GM12865 (cell line): ENCODE results near the gene TMSB4X.
A peak's percentile ranks its signal among the peaks of the same experiment; 100 is the strongest.
"Not testable (repeated sequence)": the region's sequence is repeated elsewhere in the genome, so short reads cannot be mapped to it uniquely, and the experiment has no call there.

Experiments
- DNase-seq: peaks from one replicate; pipeline ENCODE4 v3.0.0; 2010; ENCODE audit warnings: low read depth
- H3K4me3 ChIP-seq: 2 replicates; pipeline ENCODE4 v1.5.1; 2011; ENCODE audit warnings: mild to moderate bottlenecking, low read depth, low read length, control low read depth
- TF ChIP-seq, protein P1 (sequence below): IDR thresholded peaks from 2 replicates; pipeline ENCODE4 v1.5.1; 2011; ENCODE audit warnings: low read length, control low read depth, low read depth, inconsistent platforms; ENCODE audit not compliant: insufficient read depth; ENCODE audit errors: missing control alignments

The TMSB4X gene

DNA sequence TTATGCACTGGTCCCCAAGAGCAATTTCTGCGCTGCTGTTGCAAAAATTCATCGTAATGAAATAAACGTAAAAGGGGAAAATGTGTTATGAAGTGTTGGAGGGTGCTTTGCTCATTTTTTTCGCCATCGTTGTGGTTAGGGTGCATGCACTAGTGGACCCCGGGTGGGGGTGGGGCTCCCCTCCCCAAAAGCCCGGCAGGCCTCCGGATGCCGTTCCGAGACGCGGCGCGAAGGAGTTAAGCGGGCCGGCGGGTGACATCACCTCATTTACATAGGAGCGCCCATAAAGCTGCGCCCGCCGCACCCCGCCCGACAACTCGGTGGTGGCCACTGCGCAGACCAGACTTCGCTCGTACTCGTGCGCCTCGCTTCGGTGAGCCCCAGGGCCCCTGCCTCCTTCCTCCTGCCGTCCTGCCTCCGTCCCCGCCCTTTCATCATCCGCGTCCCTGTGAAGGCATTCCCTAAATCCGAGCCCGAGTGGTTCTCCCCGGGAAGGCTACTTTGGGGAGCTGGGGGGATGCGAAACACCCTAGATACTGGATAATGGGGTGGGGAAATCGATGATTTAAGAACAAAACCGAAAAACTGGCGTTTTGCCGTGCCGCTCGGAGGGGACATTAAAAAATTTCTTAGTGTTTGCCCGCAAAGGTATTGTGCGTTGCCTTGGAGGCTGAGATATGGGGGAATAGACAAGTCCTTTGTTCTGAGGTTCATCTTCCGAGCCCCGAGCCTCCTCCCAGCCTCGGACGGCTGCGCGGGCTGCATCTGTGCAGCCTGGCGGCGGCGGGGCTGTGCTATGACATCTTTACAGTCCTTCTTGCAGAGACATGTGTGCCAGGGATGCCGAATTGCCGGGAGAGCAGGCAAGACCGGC lies at the start of gene TMSB4X:
TMSB4X (plus strand) TSS at position 315 of the 874 bp plus-strand sequence.
- peak within 1 kb of the TSS; percentile 90 for H3K4me3 ChIP-seq
- peak; percentile 94 for DNase-seq
- TF ChIP-seq, protein P1, sequence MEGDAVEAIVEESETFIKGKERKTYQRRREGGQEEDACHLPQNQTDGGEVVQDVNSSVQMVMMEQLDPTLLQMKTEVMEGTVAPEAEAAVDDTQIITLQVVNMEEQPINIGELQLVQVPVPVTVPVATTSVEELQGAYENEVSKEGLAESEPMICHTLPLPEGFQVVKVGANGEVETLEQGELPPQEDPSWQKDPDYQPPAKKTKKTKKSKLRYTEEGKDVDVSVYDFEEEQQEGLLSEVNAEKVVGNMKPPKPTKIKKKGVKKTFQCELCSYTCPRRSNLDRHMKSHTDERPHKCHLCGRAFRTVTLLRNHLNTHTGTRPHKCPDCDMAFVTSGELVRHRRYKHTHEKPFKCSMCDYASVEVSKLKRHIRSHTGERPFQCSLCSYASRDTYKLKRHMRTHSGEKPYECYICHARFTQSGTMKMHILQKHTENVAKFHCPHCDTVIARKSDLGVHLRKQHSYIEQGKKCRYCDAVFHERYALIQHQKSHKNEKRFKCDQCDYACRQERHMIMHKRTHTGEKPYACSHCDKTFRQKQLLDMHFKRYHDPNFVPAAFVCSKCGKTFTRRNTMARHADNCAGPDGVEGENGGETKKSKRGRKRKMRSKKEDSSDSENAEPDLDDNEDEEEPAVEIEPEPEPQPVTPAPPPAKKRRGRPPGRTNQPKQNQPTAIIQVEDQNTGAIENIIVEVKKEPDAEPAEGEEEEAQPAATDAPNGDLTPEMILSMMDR, result no peak

DNA sequence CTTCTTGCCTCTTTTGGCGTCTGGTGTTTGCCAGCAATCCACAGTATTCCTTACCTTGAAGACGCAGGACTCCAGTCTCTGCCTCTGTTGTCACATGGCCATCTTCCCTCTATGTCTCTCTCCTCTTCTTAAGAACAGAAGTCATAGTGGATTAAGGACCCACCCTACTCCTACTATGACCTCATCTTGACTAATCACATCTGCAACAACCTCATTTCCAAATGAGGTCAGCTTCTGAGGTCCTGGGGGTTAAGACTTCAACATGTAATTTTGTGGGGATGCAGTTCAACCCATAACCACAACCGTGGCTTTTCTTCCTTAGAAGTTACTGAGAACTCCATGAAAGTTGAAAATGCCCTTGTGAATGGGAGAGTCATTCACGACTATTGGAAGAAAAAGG lies 45.2 kb upstream of the TMSB4X start:
- TF ChIP-seq, protein P1, result no peak
- DNase-seq, result no peak
- H3K4me3 ChIP-seq, result no peak overlapping the region

DNA sequence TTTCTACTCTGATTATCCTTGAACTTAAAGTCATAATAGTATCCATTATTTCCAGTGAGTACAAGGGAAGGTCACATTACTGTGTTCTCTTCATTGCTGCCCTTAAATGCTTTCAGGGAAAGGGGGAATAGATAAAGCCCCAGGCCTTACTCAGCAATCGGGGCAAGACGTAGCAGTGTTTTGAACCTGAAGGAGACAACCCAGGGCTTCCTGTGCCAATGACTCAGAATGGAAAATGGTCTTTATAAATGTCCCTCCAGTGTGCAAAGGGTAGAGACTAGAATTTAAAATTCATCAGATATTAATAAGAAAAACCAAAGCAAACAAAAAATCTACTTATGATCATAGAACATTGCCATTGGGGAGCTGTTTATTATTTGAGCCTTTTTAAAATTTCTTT lies 44.8 kb upstream of the TMSB4X start:
- no peak overlapping the region for H3K4me3 ChIP-seq
- TF ChIP-seq, protein P1, result no peak
- DNase-seq, result no peak

DNA sequence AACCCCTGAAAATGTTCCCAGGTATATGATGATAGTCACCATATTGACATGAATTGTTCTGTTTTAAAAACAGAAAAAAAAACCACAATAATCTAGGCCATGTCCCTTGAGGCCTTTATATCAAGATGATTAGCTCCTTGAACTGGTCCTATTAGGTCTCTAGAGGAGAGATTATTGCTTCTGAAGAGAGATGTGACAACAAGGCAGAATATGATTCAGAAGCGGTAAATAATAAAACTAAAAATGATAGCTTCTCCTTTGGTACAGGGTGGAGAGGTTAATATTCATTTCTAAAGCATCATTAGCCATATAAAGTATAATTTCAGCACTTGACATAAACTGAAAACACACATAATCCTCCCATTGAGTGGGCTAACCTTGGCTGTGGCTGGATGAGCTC lies 42.7 kb upstream of the TMSB4X start:
- no peak for DNase-seq
- TF ChIP-seq, protein P1, result no peak
- H3K4me3 ChIP-seq, result no peak overlapping the region

DNA sequence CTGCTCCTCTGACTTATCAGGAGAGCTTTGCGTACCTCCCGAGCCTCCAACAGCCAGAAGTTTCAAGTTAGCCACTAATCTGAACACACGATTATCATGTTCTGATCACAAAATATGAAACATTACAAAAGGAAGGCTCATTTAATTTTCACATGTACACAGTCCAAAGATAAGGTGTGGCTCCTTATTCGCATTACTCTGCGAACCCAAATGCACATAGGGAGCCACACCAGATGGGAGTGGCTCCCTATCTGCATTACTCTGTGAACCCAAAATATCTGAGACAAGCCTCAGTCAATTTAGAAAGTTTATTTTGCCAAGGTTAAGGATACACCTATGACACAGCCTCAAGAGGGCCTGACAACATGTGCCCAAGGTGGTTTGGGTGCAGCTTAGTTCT lies 40.1 kb upstream of the TMSB4X start:
- DNase-seq, result no peak
- TF ChIP-seq, protein P1, result no peak
- H3K4me3 ChIP-seq, result no peak overlapping the region

DNA sequence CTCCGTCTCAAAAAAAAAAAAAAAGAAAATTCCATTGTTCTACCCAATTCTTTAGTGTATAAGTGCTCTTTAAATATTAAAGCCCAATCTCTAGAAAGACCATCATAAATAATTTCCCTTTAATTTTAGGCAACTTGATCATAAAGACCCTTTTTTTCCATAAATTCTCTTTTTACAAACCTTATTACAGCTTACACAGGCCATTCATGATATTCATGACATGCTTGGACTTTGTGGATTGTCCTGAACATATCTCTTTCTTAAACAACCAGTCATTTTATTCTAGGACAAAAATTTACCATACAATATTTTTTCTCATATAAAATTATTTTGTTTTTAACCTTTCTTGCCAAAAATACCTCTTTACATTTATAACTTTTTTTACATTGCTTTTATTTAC lies 38.0 kb upstream of the TMSB4X start:
- TF ChIP-seq, protein P1, result no peak

DNA sequence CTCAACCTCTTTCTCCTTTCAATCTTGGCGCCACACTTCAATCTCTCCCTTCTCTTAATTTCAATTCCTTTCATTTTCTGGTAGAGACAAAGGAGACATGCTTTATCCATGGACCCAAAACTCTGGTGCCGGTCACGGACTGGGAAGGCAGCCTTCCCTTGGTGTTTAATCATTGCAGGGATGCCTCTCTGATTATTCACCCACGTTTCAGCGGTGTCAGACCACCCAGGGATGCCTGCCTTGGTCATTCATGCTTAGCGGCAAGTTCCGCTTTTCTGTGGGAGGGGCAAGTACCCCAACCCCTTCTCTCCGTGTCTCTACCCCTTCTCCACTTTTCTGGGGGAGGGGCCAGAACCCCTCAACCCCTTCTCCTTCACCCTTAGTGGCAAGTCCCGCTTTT lies 34.4 kb upstream of the TMSB4X start:
- H3K4me3 ChIP-seq, DNase-seq: not testable (repeated sequence)

More for the DNA sequence above, 38.0 kb upstream of the TMSB4X start:
- H3K4me3 ChIP-seq, result no peak overlapping the region
- no peak for DNase-seq

DNA sequence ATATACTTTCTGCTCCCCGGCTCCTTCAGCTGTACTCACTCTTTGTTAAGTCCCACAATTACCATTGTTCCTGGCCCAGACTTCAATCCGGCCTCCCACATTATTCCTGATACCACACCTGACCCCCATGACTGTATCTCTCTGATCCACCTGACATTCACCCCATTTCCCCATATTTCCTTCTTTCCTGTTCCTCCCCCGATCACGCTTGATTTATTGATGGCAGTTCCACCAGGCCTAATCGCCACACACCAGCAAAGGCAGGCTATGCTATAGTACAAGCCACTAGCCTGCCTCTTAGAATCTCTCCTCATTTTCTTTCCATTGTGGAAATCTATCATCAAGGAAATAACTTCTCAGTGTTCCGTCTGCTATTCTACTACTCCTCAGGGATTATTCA lies 31.3 kb upstream of the TMSB4X start:
- DNase-seq, H3K4me3 ChIP-seq: not testable (repeated sequence)

DNA sequence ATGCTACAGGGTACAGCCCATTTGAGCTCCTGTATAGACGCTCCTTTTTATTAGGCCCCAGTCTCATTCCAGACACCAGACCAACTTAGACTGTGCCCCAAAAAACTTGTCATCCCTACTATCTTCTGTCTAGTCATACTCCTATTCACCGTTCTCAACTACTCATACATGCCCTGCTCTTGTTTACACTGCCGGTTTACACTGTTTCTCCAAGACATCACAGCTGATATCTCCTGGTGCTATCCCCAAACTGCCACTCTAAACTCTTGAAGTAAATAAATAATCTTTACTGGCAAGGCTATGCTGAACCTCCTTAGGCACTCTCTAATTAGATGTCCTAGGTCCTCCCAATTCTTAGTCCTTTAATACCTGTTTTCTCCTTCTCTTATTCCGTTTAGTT lies 30.5 kb upstream of the TMSB4X start:
- not testable (repeated sequence) for H3K4me3 ChIP-seq, DNase-seq
